ENCODE data around the gene PTPRE.

GRCh38 chr10:127887541-127888415, 19.1 kb upstream of the PTPRE start:
- TF ChIP-seq CTCF (conservative IDR thresholded peaks at IDR 0.05; ENCODE audit: low read depth, low read length): no peak
- no peak for TF ChIP-seq EZH2 (IDR thresholded peaks at IDR 0.05; ENCODE audit: borderline replicate concordance, low read depth, low read length, poor library complexity, severe bottlenecking)

Measured in A673 (cell line).